ENCODE results near the gene NUCB1. TPM values are rescaled to one million over a fixed set of nuclear protein-coding genes. Genes with fewer than 3 reads are reported as not detected.
"Not testable (repeated sequence)": the region's sequence is repeated elsewhere in the genome, so short reads cannot be mapped to it uniquely, and the experiment has no call there.

NUCB1 gene
- total RNA-seq, 4 donors from 2014 or later, result 98.5 to 211 (median 173) TPM

DNA sequence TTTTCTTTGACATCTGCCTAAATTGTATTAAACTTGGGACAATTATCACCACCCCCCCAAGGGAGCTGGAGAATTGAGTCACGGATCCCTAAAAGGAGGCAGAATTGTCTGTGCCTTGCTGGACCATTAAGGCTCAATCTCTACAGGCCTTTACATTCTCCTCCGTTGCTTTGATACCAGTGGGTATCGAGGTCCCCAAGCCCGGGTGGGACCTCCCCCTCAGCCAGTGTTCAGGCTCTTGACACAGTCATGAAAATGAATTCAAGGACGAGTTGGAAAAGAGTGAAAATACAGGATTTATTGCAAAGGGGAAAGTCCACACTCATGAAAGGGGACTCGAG, 22.3 kb upstream of the NUCB1 start:
- no peaks in the 10 kb centered on the region for H3K36me3 ChIP-seq
- no peaks in the 10 kb centered on the region for H3K9me3 ChIP-seq
- intact Hi-C loops (cut with DNase I; ENCODE audit: low total_unique reads), result no loop called here
- no peak for DNase-seq
- no peaks in the 10 kb centered on the region for H3K27me3 ChIP-seq
- peak overlapping the region; percentile 16 to 44 for H3K27ac ChIP-seq
- peaks cover 6 to 8% of the 10 kb centered on the region in 2 donors for H3K4me1 ChIP-seq
- H3K4me3 ChIP-seq, result no peak overlapping the region
- TF ChIP-seq, protein P1, sequence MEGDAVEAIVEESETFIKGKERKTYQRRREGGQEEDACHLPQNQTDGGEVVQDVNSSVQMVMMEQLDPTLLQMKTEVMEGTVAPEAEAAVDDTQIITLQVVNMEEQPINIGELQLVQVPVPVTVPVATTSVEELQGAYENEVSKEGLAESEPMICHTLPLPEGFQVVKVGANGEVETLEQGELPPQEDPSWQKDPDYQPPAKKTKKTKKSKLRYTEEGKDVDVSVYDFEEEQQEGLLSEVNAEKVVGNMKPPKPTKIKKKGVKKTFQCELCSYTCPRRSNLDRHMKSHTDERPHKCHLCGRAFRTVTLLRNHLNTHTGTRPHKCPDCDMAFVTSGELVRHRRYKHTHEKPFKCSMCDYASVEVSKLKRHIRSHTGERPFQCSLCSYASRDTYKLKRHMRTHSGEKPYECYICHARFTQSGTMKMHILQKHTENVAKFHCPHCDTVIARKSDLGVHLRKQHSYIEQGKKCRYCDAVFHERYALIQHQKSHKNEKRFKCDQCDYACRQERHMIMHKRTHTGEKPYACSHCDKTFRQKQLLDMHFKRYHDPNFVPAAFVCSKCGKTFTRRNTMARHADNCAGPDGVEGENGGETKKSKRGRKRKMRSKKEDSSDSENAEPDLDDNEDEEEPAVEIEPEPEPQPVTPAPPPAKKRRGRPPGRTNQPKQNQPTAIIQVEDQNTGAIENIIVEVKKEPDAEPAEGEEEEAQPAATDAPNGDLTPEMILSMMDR (IDR thresholded peaks at IDR 0.05), result no peak
- TF ChIP-seq POLR2A (IDR thresholded peaks at IDR 0.05), result no peak

DNA sequence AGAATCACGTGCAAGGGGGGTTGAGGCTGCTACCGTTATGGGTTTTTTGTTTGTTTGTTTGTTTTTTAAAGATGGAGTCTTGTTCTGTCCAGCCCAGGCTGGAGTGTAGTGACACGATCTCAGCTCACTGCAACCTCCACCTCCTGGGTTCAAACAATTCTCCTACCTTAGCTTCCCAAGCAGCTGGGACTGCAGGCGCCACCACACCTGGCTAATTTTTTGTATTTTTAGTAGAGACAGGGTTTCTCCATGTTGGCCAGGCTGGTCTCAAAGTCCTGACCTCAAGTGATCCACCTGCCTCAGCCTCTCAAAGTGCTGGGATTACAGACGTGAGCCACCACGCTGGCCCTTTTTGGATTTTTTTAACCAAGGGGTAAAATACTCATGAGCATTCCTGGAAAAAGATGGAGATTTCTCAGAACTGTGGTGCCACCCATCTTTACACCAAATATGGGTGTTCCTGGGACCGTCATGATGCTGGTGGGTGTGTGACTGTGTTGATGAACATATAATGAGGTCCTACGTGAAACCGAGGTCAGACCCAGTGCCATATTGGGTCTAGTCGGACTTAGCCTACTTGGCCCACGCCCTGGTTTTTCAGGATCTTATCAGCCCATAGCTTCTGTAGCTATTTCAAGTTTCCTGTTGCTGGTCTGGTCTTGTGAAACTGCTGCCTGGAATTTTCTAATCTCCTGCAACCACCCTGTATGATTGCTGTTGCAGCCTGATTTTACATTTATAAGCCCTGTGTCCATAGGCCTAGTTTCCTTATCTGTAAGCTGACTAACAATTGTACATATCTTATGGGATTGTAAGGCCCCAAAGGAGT, 21.7 kb upstream of the NUCB1 start:
- H3K36me3 ChIP-seq, result no peaks in the 10 kb centered on the region
- TF ChIP-seq, protein P1 (IDR thresholded peaks at IDR 0.05), result no peak
- TF ChIP-seq POLR2A (IDR thresholded peaks at IDR 0.05), result no peak
- no peak overlapping the region for H3K4me3 ChIP-seq
- peak overlapping the region; percentile 16 to 44 for H3K27ac ChIP-seq
- H3K9me3 ChIP-seq, result no peaks in the 10 kb centered on the region
- DNase-seq, result no peak
- intact Hi-C loops (cut with DNase I; ENCODE audit: low total_unique reads), result no loop called here
- H3K27me3 ChIP-seq, result no peaks in the 10 kb centered on the region
- H3K4me1 ChIP-seq, result peaks cover 6 to 8% of the 10 kb centered on the region in 2 donors

GRCh38 chr19:48879025-48879637, 21.0 kb upstream of the NUCB1 start:
- Histone ChIP-seq H3K27me3 (no peaks in the 10 kb centered on the region), H3K9me3 (no peaks in the 10 kb centered on the region), H3K4me1 (peaks cover 6 to 8% of the 10 kb centered on the region in 2 donors), H3K27ac (peak overlapping the region; percentile 3 to 44), H3K4me3 (no peak overlapping the region), H3K36me3 (no peaks in the 10 kb centered on the region)
- DNase-seq, result no peak
- intact Hi-C loops (cut with DNase I; ENCODE audit: low total_unique reads), result no loop called here
- no peak for TF ChIP-seq POLR2A (IDR thresholded peaks at IDR 0.05)
- TF ChIP-seq, protein P1 (IDR thresholded peaks at IDR 0.05), result no peak

DNA sequence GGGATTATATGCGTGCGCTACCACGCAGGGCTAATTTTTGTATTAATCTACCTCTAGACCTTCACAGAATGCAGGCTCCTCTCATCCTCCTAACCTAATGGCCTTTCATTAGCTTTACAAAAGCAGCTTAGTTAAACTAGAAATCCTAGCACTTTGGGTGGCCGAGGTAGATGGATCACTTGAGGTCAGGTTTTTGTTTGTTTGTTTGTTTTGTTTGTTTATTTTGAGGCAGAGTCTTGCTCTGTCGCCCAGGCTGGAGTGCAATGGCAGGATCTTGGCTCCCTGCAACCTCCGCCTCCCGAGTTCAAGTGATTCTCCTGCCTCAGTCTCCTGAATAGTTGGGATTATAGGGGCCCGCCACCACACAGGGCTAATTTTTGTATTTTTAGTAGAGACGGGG, 20.4 kb upstream of the NUCB1 start:
- H3K36me3 ChIP-seq; H3K27ac ChIP-seq; intact Hi-C loops (cut with DNase I; ENCODE audit: low total_unique reads); H3K27me3 ChIP-seq; H3K4me3 ChIP-seq; H3K4me1 ChIP-seq; H3K9me3 ChIP-seq; DNase-seq: not testable (repeated sequence)

DNA sequence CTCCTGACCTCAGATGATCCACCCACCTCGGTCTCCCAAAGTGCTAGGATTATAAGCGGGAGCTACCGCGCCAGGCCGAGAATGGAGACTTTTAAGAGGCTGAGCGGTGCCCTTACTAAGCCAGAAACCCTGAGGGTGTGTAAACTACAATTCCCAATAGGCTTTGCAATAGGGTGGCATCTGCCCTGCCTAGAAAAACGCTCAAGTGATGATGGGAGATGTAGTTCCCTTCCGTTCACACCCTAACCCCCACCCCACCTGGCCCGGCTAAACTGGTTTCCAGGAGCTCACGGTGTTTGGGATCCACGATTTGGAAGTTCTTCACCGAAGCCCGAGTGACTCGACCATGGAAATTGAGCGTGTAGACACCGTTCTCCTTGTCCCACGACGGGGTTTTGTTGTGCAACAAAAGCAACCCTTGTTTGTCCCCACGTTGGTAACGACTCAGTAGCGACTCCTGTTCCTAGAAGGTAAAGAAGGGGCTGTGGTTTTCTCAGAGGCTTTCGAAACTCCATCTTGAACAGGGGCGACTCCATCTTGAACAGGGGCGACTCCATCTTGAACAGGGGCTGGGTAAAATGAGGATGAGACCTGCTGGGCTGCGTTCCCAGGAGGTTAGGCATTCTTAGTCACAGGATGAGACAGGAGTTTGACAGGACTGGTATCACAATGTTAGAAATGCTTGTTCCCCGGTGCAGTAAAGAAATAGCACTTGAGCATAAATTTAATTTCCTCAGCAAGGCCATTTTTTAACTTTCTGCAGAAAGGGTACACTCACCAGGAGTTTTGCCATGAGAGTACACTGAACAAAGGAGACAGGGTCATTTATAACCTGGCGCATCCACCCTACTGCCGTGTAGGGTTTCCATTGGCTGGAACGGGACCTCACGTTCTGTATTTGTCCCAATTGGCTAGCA, 18.1 kb upstream of the NUCB1 start:
- no peak for TF ChIP-seq POLR2A (IDR thresholded peaks at IDR 0.05)
- TF ChIP-seq, protein P1 (IDR thresholded peaks at IDR 0.05), result no peak

More for the DNA sequence above, 18.1 kb upstream of the NUCB1 start:
- no peak for DNase-seq
- no peaks in the 10 kb centered on the region for H3K4me1 ChIP-seq
- no peak overlapping the region for H3K4me3 ChIP-seq
- H3K36me3 ChIP-seq, result no peaks in the 10 kb centered on the region
- intact Hi-C loops (cut with DNase I; ENCODE audit: low total_unique reads), result no loop called here
- H3K9me3 ChIP-seq, result no peaks in the 10 kb centered on the region
- no peaks in the 10 kb centered on the region for H3K27me3 ChIP-seq
- peak overlapping the region in 1 of 2 donors; percentile 23 for H3K27ac ChIP-seq

All from uterus (tissue), 4 donors.